ENCODE data around the gene IL37.
"Not testable (repeated sequence)": the region's sequence is repeated elsewhere in the genome, so short reads cannot be mapped to it uniquely, and the experiment has no call there.

DNA sequence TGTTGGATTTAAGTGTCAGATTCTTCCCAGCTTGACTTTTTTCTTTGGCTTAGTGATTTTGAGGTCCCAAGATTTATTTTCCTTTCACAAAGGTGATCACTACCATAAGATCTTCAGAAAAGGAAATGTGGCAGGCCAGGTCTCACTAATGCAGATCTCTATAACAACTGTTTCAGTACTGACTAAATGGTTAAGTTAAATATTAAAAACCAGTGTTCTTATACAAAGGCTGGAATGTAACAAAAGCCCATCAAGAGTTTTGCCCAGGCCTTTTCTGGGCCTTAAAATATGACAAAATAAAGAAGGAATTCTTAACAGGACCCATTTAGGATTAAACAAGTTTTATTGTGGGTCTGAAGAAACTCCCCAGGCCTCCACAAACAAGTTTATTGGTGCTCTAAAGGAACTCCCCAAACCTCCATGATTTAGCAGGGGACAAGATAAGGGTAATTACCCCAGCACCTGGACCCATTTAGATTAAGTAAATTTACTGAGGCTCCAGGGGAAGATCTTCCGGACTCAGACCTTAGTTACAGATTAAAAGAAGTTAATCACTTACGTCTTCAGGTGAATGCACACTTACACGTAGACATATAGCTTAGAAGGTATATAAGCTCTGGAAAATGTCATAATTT lies 9.4 kb upstream of the IL37 start:
- TF ChIP-seq, protein P1, sequence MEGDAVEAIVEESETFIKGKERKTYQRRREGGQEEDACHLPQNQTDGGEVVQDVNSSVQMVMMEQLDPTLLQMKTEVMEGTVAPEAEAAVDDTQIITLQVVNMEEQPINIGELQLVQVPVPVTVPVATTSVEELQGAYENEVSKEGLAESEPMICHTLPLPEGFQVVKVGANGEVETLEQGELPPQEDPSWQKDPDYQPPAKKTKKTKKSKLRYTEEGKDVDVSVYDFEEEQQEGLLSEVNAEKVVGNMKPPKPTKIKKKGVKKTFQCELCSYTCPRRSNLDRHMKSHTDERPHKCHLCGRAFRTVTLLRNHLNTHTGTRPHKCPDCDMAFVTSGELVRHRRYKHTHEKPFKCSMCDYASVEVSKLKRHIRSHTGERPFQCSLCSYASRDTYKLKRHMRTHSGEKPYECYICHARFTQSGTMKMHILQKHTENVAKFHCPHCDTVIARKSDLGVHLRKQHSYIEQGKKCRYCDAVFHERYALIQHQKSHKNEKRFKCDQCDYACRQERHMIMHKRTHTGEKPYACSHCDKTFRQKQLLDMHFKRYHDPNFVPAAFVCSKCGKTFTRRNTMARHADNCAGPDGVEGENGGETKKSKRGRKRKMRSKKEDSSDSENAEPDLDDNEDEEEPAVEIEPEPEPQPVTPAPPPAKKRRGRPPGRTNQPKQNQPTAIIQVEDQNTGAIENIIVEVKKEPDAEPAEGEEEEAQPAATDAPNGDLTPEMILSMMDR (conservative IDR thresholded peaks at IDR 0.05; ENCODE audit: low read depth, low read length), result not testable (repeated sequence)
- TF ChIP-seq EZH2 (IDR thresholded peaks at IDR 0.05; ENCODE audit: low read length, unreplicated experiment), result not testable (repeated sequence)

All from PC-3 (cell line).